ENCODE data around the gene GRID2. TPM values are rescaled to one million over a fixed set of nuclear protein-coding genes. Genes with fewer than 3 reads are reported as not detected.

Gene GRID2
- total RNA-seq, 4 donors from 2014 or later = 0.63 TPM; not detected in 3

DNA sequence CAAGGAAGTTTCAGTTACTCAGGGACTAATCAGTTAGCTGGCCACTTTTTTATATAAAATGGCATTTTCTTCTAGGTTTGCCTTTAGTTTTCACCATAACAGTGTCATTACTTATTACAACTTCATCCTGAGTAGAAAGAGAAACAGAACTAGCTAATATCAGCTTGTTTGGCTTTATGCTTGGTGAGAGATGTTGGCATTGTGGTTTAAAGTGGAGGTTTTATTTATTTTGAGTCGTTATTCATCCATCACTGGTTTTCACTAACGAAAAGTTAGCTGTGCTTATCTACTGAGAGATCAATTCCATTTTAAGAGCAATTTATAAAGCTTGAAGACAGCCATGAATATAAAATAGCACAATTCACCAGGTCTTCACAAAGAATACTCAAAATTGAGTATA, 714.5 kb downstream of the GRID2 start:
- H3K36me3 ChIP-seq = no peaks in the 10 kb centered on the region
- TF ChIP-seq POLR2A (IDR thresholded peaks at IDR 0.05) = no peak
- no peak overlapping the region for H3K27ac ChIP-seq
- no peak overlapping the region for H3K4me3 ChIP-seq
- 68 to 74% methylated on average over 2 of the region's 2 CpGs for WGBS, 2 donors
- no peaks in the 10 kb centered on the region for H3K27me3 ChIP-seq
- no peak for DNase-seq (ENCODE audit: low spot score in 2 of 2)
- no peaks in the 10 kb centered on the region for H3K9me3 ChIP-seq
- H3K4me1 ChIP-seq = no peaks in the 10 kb centered on the region

DNA sequence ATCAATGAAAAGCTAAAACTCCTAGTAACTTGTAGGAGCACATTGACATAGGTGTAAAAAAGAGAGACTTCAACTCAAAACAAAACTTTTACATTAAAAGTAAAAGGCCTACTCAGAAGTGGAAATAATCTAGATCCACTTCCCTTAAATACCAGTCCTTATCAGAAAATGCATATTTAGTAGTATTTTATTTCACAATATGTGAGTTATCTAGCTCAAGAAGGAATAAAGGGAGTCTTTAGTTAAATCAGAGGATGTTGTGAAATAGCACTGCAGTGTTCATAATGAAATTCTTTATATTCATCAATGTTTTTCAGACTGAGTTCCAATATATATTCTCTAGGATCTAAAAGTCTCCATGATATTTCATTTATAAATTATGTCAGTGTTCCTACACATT, 715.0 kb downstream of the GRID2 start:
- Histone ChIP-seq H3K9me3 (no peaks in the 10 kb centered on the region), H3K27ac (no peak overlapping the region)

DNA sequence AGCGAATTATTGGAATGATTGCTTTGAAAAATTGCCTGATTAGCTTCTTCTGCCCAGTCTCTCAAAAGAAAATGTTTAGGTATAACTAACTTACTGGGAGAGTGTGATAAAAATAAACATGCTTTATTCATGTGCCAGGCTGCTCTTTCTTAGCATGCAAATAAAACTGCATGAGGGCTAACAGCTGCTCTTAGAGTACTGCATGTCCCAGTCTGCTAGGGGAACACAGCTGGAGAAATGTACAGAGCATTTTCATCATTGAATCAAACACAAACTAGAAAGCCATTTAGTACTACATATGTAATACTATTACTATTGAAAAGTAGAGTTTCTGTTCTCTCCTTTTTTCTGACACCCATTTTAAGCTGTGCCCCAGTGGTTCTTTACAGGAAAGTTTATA, 726.0 kb downstream of the GRID2 start:
- H3K4me1 ChIP-seq = no peaks in the 10 kb centered on the region
- no peaks in the 10 kb centered on the region for H3K36me3 ChIP-seq
- no peak overlapping the region for H3K4me3 ChIP-seq
- no peak for TF ChIP-seq POLR2A (IDR thresholded peaks at IDR 0.05)
- TF ChIP-seq EP300 (IDR thresholded peaks at IDR 0.05) = no peak
- TF ChIP-seq, protein P1, sequence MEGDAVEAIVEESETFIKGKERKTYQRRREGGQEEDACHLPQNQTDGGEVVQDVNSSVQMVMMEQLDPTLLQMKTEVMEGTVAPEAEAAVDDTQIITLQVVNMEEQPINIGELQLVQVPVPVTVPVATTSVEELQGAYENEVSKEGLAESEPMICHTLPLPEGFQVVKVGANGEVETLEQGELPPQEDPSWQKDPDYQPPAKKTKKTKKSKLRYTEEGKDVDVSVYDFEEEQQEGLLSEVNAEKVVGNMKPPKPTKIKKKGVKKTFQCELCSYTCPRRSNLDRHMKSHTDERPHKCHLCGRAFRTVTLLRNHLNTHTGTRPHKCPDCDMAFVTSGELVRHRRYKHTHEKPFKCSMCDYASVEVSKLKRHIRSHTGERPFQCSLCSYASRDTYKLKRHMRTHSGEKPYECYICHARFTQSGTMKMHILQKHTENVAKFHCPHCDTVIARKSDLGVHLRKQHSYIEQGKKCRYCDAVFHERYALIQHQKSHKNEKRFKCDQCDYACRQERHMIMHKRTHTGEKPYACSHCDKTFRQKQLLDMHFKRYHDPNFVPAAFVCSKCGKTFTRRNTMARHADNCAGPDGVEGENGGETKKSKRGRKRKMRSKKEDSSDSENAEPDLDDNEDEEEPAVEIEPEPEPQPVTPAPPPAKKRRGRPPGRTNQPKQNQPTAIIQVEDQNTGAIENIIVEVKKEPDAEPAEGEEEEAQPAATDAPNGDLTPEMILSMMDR (IDR thresholded peaks at IDR 0.05) = no peak
- no peak for DNase-seq (ENCODE audit: low spot score in 2 of 2)
- H3K9me3 ChIP-seq = no peaks in the 10 kb centered on the region
- 85 to 93% methylated on average over 1 of the region's 1 CpG for WGBS, 2 donors
- H3K27me3 ChIP-seq = no peaks in the 10 kb centered on the region
- H3K27ac ChIP-seq = no peak overlapping the region

More for the DNA sequence above, 715.0 kb downstream of the GRID2 start:
- no peaks in the 10 kb centered on the region for H3K4me1 ChIP-seq
- H3K27me3 ChIP-seq = no peaks in the 10 kb centered on the region
- H3K36me3 ChIP-seq = no peaks in the 10 kb centered on the region
- no peak overlapping the region for H3K4me3 ChIP-seq
- DNase-seq (ENCODE audit: low spot score in 2 of 2) = no peak
- TF ChIP-seq, protein P1 (IDR thresholded peaks at IDR 0.05) = no peak
- TF ChIP-seq EP300 (IDR thresholded peaks at IDR 0.05) = no peak
- TF ChIP-seq POLR2A (IDR thresholded peaks at IDR 0.05) = no peak

DNA sequence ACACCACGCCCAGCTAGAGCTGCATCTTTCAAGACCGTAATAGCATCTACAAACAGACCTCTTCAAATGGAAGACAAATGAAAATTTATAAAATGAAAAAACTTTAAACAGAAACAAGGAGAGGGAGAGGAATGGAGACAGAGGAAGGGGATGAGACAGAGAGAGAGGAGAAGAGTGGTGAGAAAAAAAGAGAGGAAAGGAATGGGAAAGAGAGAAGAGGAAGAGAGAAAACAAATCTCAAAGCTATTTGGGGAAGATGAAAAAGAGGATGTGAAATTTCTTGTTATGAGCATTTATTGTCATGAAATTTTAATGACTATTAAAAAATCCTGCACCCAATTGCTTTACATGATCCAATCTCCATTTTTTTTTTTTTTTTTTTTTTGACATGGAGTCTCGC, 726.9 kb downstream of the GRID2 start:
- H3K27me3 ChIP-seq = no peaks in the 10 kb centered on the region
- DNase-seq (ENCODE audit: low spot score in 2 of 2) = no peak
- TF ChIP-seq, protein P1 (IDR thresholded peaks at IDR 0.05) = no peak
- no peak for TF ChIP-seq POLR2A (IDR thresholded peaks at IDR 0.05)
- TF ChIP-seq EP300 (IDR thresholded peaks at IDR 0.05) = no peak
- no peaks in the 10 kb centered on the region for H3K36me3 ChIP-seq
- H3K4me1 ChIP-seq = no peaks in the 10 kb centered on the region
- H3K4me3 ChIP-seq = no peak overlapping the region
- 94% methylated on average over 3 of the region's 3 CpGs for WGBS, 2 donors
- no peaks in the 10 kb centered on the region for H3K9me3 ChIP-seq
- H3K27ac ChIP-seq = no peak overlapping the region

DNA sequence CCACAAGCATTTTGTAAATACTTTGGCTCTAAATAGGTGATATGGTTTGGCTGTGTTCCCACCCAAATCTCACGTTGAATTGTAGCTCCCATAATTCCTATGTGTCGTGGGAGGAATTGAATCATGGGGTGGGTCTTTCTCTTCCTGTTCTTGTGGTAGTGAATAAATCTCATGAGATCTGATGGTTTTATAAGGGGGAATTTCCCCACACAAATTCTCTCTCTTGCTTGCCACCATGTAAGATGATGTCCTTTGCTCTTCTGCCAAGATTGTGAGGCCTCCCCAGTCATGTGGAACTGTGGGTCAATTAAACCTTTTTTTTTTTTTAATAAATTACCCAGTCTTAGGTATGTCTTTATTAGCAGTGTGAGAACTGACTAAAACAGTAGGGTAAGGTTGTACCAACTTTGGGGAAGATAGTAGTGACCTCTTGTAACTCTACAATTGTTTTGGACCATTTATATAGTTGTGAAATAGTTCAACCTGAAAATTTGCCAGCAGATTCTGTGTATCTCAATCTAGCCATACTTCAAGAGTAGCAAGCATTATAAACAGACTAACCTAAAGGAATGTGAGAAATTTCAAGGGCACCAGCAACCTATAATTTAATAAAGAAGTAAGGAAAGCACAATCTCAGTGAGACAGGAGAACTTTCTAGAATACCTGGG, 727.8 kb downstream of the GRID2 start:
- Histone ChIP-seq H3K27me3 (no peaks in the 10 kb centered on the region), H3K36me3 (no peaks in the 10 kb centered on the region)

More for the DNA sequence above, 727.8 kb downstream of the GRID2 start:
- no peak overlapping the region for H3K27ac ChIP-seq
- H3K4me3 ChIP-seq = no peak overlapping the region
- H3K4me1 ChIP-seq = no peaks in the 10 kb centered on the region
- H3K9me3 ChIP-seq = no peaks in the 10 kb centered on the region
- no peak for DNase-seq (ENCODE audit: low spot score in 2 of 2)
- WGBS, 2 donors = 68 to 81% methylated on average over 2 of the region's 2 CpGs
- TF ChIP-seq EP300 (IDR thresholded peaks at IDR 0.05) (no peak), POLR2A (IDR thresholded peaks at IDR 0.05) (no peak)
- TF ChIP-seq, protein P1 (IDR thresholded peaks at IDR 0.05) = no peak

All from tibial nerve (tissue), 4 donors.